HCT116 (cell line): ENCODE results near the gene FAM13C. TPM values are rescaled to one million over a fixed set of nuclear protein-coding genes. Genes with fewer than 3 reads are reported as not detected.

ENCODE experiments used
- ATAC-seq: fragments of 200-7000 bp; cut with Tn5 transposase; 2 replicates; pipeline ENCODE4 v1.9.1; 2020; ENCODE audit warnings: mild to moderate bottlenecking, moderate library complexity
- BruUV-seq: library from RNA; stranded (reverse); fragments of 400-500 nt; replicated peaks from 2 replicates; lab custom pipeline; 2021; lab: Mats Ljungman, UMichigan
- CTCF ChIA-PET: fragments of 300-600 bp; sonication (Branson Sonifier 250); formaldehyde crosslinking; loops from one replicate; lab custom pipeline; 2021; ENCODE audit warnings: antibody characterized with exemption; lab: Charles Lee
- POLR2A ChIA-PET: fragments of 300-600, 350-600 bp; sonication (Branson Sonifier 250); formaldehyde crosslinking; loops from one replicate; lab custom pipeline; 2021; ENCODE audit warnings: antibody characterized with exemption; lab: Charles Lee
- RAD21 ChIA-PET, 2 experiments: fragments of 300-600 bp; sonication (Branson Sonifier 250); formaldehyde crosslinking; loops; one replicate each; lab custom pipeline; 2023; ENCODE audit warnings: low total read pairs in 2 of 2; ENCODE audit not compliant: uncharacterized antibody in 2 of 2, unreplicated experiment in 2 of 2, low non-redundant PET in 1 of 2; lab: Charles Lee
- DNase-seq: peaks from one replicate; pipeline ENCODE4 v3.0.0-alpha.2; 2010; ENCODE audit warnings: low read depth, low spot score
- H2AFZ ChIP-seq: fragments of 200-600 bp; shearing (Covaris generic), sonication (generic); 2 replicates; pipeline ENCODE4 v1.6.1; 2017; ENCODE audit warnings: low read depth, mixed run types, mixed read lengths, antibody characterized with exemption, low read length; ENCODE audit not compliant: poor library complexity, severe bottlenecking
- H3K27ac ChIP-seq: 2 replicates; pipeline ENCODE4 v1.5.1; 2012; ENCODE audit warnings: low read depth, low read length
- H3K27me3 ChIP-seq: fragments of 200-600 bp; sonication (generic); 2 replicates; pipeline ENCODE4 v1.6.1; 2016; ENCODE audit warnings: mixed run types, low read length, mixed read lengths; ENCODE audit not compliant: insufficient read depth
- H3K36me3 ChIP-seq, 2 experiments: fragments of 200-500 bp in 1 of 2; fragments of 200-600 bp in 1 of 2; sonication (Bioruptor generic) in 1 of 2; sonication (generic) in 1 of 2; 2 replicates each; pipeline versions ENCODE4 v1.5.1 to v1.6.1; 2014 to 2016; ENCODE audit warnings: low read length in 2 of 2, inconsistent platforms in 1 of 2, mixed read lengths in 1 of 2, mixed run types in 1 of 2; ENCODE audit not compliant: insufficient read depth in 2 of 2, control insufficient read depth in 1 of 2
- H3K4me1 ChIP-seq, 2 experiments: fragments of 200-600 bp in 1 of 2; sonication (generic) in 1 of 2; 2 replicates each; pipeline versions ENCODE4 v1.5.1 to v1.6.1; 2012 to 2017; ENCODE audit warnings: low read length in 2 of 2, inconsistent platforms in 1 of 2, mild to moderate bottlenecking in 1 of 2, mixed read lengths in 1 of 2, mixed run types in 1 of 2, moderate library complexity in 1 of 2; ENCODE audit not compliant: insufficient read depth in 2 of 2, control insufficient read depth in 1 of 2
- H3K4me2 ChIP-seq: fragments of 200-600 bp; sonication (generic); 2 replicates; pipeline ENCODE4 v1.6.1; 2017; ENCODE audit warnings: mixed run types, low read length, mixed read lengths
- H3K4me3 ChIP-seq, 2 experiments: fragments of 200-600 bp in 1 of 2; sonication (generic) in 1 of 2; replicated peaks in 1 of 2; 2 replicates each; pipeline ENCODE4 v1.5.1; 2011 to 2016; ENCODE audit warnings: low read length in 2 of 2, control low read depth in 1 of 2, low read depth in 1 of 2, mild to moderate bottlenecking in 1 of 2, mixed read lengths in 1 of 2, mixed run types in 1 of 2
- H3K79me2 ChIP-seq: fragments of 200-600 bp; sonication (generic); 2 replicates; pipeline ENCODE4 v1.6.1; 2017; ENCODE audit warnings: mild to moderate bottlenecking, mixed run types, low read length, moderate library complexity, mixed read lengths; ENCODE audit not compliant: insufficient read depth
- H3K9ac ChIP-seq: fragments of 200-600 bp; sonication (generic); 2 replicates; pipeline ENCODE4 v1.6.1; 2016; ENCODE audit warnings: low read length, mixed read lengths
- H3K9me2 ChIP-seq: fragments of 200-600 bp; sonication (generic), shearing (Covaris generic); 2 replicates; pipeline ENCODE4 v1.6.1; 2017; ENCODE audit warnings: mixed run types, mild to moderate bottlenecking, moderate library complexity; ENCODE audit not compliant: insufficient read depth
- H3K9me3 ChIP-seq, 2 experiments: fragments of 200-500 bp in 1 of 2; fragments of 200-600 bp in 1 of 2; sonication (Bioruptor generic) in 1 of 2; sonication (generic) in 1 of 2; 2 replicates each; pipeline ENCODE4 v1.6.1; 2014 to 2017; ENCODE audit warnings: low read length in 2 of 2, mixed read lengths in 2 of 2, inconsistent platforms in 1 of 2, low read depth in 1 of 2, mild to moderate bottlenecking in 1 of 2, mixed run types in 1 of 2, moderate library complexity in 1 of 2; ENCODE audit not compliant: control insufficient read depth in 1 of 2, insufficient read depth in 1 of 2
- H4K20me1 ChIP-seq: fragments of 200-600 bp; sonication (generic), shearing (Covaris generic); 2 replicates; pipeline ENCODE4 v1.6.1; 2017; ENCODE audit warnings: mixed run types, mild to moderate bottlenecking, moderate library complexity; ENCODE audit not compliant: insufficient read depth
- ATF3 ChIP-seq: IDR thresholded peaks from 2 replicates; pipeline ENCODE4 v1.6.1; 2012
- CBX3 ChIP-seq: IDR thresholded peaks from 2 replicates; pipeline ENCODE4 v1.6.1; 2012; ENCODE audit warnings: low read depth
- POLR2A ChIP-seq: IDR thresholded peaks from 2 replicates; pipeline ENCODE4 v1.7.0; 2011; ENCODE audit warnings: borderline replicate concordance; ENCODE audit not compliant: insufficient read depth, insufficient read length; ENCODE audit errors: extremely low read depth
- POLR2AphosphoS5 ChIP-seq: IDR thresholded peaks from 2 replicates; pipeline ENCODE4 v1.6.1; 2011; ENCODE audit warnings: mild to moderate bottlenecking, low read depth, low read length, moderate library complexity
- TCF7L2 ChIP-seq: IDR thresholded peaks from 2 replicates; pipeline ENCODE4 v1.7.0; 2011; ENCODE audit warnings: borderline replicate concordance, inconsistent platforms; ENCODE audit not compliant: insufficient read depth, insufficient read length; ENCODE audit errors: extremely low read depth
- YY1 ChIP-seq: IDR thresholded peaks from 2 replicates; pipeline ENCODE4 v1.6.1; 2011; ENCODE audit warnings: low read length, low read depth, moderate library complexity, mild to moderate bottlenecking; ENCODE audit not compliant: insufficient replicate concordance; ENCODE audit errors: extremely low read depth
- intact Hi-C: fragments of 100-400 bp; cut with micrococcal nuclease; formaldehyde crosslinking; loops from 2 replicates; pipeline ENCODE4 v1.10.0; 2022
- total RNA-seq: library from RNA; stranded (reverse); gene quantifications from one replicate; pipeline ENCODE4 v1.2.1, GENCODE V29; 2021; ENCODE audit not compliant: unreplicated experiment
- TF ChIP-seq, protein P1 (sequence below): IDR thresholded peaks from 2 replicates; pipeline ENCODE4 v1.6.1; 2012; ENCODE audit warnings: low read depth
- TF ChIP-seq, protein P2 (sequence below): IDR thresholded peaks from 2 replicates; pipeline ENCODE4 v1.6.1; 2011; ENCODE audit warnings: mild to moderate bottlenecking, low read length, moderate library complexity; ENCODE audit not compliant: insufficient replicate concordance; ENCODE audit errors: extremely low read depth

The FAM13C gene
- total RNA-seq, 1 experiment from 2014 or later = 0.42 TPM

DNA sequence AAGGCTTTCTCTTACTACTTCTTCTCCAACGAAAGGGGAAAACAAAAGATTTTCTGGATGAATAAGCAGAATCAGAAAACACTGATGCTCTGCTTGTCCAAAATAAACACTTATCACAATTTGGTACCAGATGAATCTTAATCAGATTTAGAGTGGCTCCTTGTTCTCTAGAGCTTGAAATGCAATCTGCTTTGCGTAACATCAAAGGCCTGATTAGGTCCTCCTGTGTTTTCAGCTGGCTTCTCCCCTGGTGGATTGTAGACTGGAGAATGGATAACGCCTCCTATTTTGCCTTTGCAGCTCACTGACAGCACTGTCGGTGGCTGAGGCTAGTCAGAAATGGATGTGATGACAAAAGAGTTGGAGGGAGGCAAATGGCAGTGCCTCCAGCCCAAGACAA lies 91.2 kb downstream of the FAM13C start (continued):
- TF ChIP-seq, protein P1, sequence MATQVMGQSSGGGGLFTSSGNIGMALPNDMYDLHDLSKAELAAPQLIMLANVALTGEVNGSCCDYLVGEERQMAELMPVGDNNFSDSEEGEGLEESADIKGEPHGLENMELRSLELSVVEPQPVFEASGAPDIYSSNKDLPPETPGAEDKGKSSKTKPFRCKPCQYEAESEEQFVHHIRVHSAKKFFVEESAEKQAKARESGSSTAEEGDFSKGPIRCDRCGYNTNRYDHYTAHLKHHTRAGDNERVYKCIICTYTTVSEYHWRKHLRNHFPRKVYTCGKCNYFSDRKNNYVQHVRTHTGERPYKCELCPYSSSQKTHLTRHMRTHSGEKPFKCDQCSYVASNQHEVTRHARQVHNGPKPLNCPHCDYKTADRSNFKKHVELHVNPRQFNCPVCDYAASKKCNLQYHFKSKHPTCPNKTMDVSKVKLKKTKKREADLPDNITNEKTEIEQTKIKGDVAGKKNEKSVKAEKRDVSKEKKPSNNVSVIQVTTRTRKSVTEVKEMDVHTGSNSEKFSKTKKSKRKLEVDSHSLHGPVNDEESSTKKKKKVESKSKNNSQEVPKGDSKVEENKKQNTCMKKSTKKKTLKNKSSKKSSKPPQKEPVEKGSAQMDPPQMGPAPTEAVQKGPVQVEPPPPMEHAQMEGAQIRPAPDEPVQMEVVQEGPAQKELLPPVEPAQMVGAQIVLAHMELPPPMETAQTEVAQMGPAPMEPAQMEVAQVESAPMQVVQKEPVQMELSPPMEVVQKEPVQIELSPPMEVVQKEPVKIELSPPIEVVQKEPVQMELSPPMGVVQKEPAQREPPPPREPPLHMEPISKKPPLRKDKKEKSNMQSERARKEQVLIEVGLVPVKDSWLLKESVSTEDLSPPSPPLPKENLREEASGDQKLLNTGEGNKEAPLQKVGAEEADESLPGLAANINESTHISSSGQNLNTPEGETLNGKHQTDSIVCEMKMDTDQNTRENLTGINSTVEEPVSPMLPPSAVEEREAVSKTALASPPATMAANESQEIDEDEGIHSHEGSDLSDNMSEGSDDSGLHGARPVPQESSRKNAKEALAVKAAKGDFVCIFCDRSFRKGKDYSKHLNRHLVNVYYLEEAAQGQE = no peak
- TF ChIP-seq CBX3 (no peak), ATF3 (no peak), POLR2A (no peak), YY1 (no peak)

DNA sequence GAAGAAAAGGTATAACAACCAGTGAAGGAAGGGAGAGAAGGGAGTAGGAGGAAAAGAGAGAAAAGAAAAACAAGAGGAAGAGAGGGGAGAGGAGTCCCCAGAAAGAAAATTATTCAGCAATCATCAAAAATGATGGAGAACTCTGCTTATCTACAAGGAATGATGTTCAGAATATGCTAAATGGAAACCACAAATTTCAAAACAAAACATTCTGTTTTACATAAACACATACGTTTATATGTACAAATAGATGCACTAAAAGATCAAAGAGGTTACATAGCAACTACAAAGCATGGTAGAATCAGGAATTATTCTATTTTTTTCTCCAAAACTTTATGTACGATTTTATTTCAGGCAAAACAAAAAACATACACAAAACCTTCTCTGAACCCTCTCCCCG lies 91.9 kb downstream of the FAM13C start:
- Histone ChIP-seq H3K27me3 (peaks cover 56% of the 10 kb centered on the region), H3K4me1 (no peaks in the 10 kb centered on the region), H3K36me3 (no peaks in the 10 kb centered on the region), H3K27ac (no peak overlapping the region), H2AFZ (no peak overlapping the region), H3K79me2 (no peaks in the 10 kb centered on the region), H3K4me2 (no peak overlapping the region), H3K4me3 (no peak overlapping the region), H3K9ac (no peak overlapping the region), H4K20me1 (no peaks in the 10 kb centered on the region; the same call in 1 of the 2 replicates), H3K9me2 (no peaks in the 10 kb centered on the region), H3K9me3 (no peaks in the 10 kb centered on the region)
- ATAC-seq (no peak), DNase-seq (no peak)
- TF ChIP-seq TCF7L2 (no peak), POLR2AphosphoS5 (no peak)
- TF ChIP-seq, protein P2, sequence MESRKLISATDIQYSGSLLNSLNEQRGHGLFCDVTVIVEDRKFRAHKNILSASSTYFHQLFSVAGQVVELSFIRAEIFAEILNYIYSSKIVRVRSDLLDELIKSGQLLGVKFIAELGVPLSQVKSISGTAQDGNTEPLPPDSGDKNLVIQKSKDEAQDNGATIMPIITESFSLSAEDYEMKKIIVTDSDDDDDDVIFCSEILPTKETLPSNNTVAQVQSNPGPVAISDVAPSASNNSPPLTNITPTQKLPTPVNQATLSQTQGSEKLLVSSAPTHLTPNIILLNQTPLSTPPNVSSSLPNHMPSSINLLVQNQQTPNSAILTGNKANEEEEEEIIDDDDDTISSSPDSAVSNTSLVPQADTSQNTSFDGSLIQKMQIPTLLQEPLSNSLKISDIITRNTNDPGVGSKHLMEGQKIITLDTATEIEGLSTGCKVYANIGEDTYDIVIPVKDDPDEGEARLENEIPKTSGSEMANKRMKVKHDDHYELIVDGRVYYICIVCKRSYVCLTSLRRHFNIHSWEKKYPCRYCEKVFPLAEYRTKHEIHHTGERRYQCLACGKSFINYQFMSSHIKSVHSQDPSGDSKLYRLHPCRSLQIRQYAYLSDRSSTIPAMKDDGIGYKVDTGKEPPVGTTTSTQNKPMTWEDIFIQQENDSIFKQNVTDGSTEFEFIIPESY = no peak
- BruUV-seq = no TSS peak
- POLR2A ChIA-PET = no interaction called here
- RAD21 ChIA-PET = no interaction called here
- intact Hi-C loops = no loop called here
- CTCF ChIA-PET = no interaction called here
